Putamen (tissue), 1 donor: Measurements from ENCODE around the gene CMTM4.
A peak's percentile ranks its signal among the peaks of the same experiment; 100 is the strongest.

Source experiments
- DNase-seq: peaks from one replicate; pipeline ENCODE4 v3.0.0-alpha.2; 2016; ENCODE audit warnings: low spot score

CMTM4 gene

DNA sequence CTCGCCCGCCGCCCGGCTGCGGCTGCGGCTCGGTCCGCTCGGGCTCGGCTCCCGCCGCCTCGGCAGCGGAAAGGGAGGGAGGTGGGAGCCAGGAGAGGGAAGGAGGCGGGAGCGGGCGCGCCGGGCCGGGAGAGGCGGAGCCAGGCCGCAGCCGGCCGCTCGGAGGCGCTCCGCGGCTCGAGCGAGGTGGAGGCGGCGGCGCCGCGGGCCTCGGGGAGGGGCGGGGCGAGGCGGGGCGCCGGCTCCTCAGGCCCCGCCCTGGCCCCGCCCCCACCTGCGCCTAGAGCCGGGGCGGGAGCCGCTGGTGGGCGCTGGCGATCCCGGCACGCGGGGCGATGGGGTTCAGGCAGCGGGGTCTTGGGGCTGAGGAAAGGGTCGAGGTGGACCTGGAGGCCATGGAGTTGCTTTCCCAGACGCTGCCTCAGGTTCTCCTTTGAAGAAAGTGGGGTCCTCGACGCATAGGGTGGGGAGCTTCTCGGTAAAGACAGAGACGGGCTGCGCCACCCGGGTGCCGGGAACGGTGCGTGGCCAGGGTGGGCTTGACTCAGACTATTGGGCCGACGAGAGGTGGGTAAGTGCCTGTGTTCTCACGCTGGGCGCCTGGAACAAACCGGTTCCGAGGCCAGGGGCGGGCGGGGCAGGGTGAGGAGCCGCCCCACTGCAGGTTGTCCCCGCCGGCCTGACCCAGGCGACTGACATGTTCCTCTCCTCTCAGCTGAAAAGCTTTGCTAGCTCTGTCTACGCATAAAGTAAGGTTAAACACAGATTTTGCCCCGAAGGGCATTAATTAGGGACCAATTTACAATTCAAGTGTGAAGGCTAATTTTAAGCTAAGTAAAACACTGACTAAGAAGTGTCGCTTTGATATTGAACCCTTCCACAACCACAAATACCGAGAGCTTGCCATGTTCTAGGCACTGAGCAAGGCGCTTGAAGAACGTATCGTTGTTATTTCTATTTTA lies at the start of gene CMTM4:
TSS of gene CMTM4 (minus strand) at position 75 of the 962 bp plus-strand sequence. CDS start 218 bp downstream, outside the sequence.
- DNase-seq, result peak; percentile 92

DNA sequence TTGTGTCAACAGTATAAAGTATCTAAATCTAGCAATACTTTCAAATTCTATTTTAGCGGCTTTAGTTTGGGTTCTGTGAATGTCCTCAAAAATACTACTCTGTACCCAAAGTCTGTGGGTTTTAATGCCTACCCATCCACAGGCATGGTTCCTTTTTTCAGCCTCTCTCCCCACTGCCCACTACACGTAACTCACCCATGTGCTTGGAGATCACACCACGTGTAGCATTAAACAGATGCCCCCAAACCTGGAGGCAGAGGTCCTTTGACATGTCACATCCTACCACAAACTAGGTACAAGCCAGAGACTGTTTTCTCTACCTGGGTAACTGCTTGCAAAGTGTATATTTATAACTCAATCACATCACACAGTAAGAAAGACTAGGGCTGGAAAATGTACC lies 49.5 kb upstream of the CMTM4 start:
- no peak for DNase-seq

DNA sequence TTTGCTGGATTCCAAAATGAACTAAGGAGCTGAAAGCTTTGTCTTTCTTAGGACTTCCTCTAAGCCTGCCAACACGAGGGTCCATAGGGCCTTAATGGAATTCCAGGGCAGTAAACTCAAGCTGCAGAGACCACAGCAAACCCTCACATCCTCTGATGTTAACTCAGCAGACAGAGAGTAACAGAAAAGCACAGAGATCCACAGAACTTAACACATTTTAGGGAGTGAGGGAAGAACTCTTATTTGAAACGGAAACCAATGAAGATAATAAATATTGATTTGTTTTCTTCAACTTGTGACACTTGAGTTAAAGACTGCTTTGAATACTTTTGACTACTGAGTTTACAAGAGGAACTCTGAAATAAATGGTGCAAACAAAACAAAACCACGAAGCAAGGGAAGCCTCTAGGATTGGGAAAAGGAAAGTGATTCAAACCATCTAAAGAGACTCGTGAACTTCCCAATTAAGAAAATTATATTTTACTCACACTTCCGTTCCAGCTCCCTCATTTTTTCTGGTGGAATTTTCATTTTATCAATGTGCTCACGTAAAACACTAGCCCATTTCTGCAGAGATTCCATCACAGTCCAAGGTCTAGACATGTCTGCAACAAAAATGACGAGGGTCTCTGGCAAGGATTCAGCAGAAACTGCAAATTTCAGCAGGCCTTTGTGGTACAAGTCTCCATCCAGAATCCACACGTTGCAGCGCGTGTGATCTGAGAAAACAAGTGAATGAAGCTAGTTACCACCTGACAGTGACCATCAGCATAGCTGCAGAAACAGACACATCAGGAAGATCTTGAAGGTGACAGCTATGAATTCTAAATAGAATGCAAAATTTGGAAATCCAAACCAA lies 45.6 kb upstream of the CMTM4 start:
- no peak for DNase-seq

DNA sequence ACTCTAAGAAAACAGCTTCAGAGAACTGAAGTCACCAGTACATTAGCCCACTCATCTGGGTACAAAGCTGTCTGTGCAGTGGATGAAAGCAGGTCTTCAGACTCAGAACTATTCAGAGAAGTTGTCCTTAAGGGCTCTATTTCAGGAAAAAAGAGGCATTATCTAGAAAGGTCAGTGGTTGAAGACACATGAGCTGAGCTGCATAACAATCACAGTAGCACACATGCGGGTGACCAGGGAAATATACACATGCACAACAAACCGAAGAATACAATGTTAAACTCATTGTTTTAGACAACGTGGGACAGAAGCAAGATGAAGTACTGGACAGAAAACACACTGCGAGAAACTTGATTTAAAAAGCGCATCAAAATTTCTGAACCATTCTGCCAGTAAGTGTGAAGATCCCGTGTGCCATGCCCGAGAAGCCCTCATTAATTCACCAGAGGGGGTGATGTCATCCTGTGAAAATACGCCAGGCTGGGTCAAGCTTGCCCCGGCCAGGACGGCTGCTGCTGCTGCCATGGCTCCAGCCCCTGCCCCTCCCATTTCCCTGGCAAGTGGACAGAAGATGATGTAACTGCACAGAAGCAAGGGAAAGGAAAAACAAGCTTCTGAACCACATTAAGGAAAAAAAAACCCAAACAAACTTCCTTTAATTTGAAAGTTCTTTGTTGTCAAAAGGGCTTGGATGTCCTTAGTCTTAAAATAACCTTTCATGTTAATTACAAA lies 44.8 kb upstream of the CMTM4 start:
- peak; percentile 97 for DNase-seq

DNA sequence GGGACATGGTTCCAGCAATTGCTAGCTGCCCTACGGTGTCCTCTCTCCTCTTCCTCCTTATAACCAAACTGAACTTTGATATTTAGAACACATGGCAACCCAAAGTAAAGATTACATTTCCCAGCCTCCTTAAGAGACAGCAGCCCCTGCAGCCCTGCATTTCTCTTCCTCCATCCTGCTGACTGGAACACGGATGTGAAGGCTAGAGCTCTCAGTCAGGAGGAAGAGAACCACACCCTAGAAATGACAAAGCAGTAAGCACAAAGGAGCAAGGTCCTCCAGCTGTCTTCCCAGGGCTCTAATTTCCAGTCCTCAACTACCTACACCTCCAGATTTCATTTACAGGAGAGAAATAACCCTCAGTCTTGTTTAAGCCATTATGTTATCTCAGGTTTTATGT lies 44.0 kb upstream of the CMTM4 start:
- DNase-seq, result no peak

DNA sequence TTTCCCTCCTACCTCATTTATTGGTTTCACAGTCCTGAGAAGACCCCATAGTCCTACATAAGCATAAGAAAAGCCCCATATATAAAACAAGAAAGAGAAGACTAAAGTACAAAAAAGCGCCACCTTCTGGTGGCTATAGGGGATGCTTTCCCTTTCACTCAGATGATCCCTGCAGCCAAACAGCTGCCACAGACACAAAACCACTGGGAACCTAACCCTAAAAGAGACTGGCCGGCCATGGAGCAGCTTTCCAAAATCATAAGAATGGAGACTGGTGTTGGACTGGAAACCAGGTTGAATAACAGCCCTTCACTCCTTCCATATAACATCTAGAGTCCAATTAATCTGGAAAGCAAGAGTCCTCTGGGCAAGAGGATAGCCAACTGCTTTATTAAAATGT lies 43.5 kb upstream of the CMTM4 start:
- DNase-seq, result no peak

DNA sequence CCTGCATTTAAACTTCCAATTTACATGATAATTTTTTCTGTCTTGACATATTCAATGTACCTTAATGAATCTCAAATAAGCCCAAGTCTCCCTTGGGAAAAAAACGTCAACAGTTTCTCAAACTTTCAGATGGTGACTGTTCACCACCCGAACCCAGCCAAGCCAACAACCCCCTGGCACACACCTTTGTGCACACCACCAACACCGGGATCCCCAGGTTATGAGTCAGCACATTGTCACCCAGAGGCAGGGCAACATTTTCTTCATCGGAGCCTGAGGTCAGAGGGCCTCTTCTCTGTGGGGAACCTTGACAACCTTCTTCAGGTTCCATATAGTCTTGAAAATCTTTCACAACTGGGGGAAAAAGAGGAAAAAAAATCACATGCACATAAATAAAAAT lies 39.3 kb upstream of the CMTM4 start:
- DNase-seq, result no peak

DNA sequence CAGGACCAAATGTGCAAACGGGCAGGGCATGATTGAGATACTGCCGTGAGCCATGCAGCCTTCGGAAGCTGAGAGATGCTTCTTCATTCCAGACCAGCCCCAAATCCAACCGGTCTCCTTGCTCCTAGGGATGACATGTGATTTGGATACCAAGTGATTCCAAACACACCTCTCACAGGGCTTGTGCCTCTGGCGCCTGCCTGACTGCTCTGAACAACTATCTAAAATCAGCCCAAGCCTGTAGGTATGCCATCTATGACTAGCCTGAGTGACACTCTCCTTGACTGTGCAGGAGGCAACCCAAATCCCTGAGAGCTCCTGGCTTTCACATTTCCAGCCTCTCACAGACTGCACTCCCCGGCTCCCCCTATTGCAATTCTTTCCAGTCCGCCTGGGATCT lies 34.6 kb upstream of the CMTM4 start:
- no peak for DNase-seq

DNA sequence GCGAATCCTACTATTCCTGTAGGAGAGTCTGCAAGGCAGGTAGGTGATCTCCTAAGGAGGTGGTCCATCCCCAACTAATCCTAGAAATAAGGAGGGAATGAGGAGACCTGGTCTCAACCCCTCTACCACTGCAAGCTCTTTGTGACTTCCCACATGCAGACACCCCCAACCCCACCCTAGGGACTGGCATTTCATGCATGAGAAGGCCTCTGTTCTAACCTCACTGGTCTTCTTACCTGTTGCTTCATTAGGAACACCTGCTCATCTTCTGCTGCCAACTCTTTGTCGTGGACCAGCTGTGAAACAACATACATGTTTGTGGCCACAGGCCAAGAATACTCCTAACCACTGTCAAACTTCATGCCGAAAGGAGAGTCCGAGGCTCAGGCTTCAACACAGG lies 32.3 kb upstream of the CMTM4 start:
- DNase-seq, result no peak

DNA sequence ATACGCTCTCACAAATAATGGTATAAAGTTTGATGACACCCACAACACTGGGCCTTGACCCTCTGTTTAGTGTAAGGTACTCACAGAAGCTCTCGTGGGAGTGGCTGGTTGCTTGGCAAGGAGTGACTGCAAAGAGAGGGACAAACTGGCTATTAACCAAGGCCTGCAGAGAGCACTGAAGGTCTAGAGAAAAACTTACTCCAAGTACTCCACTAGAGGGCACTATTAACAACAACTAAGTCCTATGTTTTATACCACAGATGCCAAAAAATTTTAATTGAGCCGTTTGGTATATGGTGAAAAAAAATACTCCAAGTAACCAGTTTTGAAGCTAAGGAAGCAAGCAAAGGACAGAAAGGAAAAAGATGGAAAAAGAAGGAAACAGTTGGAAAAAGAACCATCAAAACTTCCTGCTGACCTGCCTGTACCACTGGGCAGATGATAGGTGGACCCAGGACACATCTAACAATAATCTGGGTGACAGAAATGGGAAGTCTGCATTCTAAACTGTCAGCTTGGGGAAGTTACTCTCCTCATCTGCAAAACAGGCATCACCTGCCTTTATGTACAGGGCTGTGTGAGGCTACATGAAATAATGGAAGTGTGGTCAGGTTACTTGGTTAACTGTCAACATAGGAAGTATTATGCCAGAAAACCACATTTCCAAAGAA lies 31.7 kb upstream of the CMTM4 start:
- no peak for DNase-seq

DNA sequence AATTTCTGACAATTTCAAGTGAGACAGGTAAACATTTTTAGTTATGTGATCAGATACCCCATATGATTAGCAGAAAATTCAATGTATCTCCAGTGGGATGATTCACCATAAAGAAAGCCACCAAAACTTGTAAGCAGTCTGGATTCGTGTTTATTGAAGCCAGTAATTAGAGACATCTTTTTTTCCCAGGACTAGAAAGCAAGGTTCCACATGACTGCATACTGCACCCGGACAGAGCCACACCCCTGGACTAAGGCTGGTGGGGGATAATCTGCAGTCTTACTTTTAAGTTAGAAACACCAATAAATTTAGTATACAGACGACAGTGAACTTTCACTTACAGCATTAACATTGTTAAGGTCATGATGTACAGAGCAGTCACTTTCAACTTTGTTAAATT lies 24.2 kb upstream of the CMTM4 start:
- DNase-seq, result no peak

DNA sequence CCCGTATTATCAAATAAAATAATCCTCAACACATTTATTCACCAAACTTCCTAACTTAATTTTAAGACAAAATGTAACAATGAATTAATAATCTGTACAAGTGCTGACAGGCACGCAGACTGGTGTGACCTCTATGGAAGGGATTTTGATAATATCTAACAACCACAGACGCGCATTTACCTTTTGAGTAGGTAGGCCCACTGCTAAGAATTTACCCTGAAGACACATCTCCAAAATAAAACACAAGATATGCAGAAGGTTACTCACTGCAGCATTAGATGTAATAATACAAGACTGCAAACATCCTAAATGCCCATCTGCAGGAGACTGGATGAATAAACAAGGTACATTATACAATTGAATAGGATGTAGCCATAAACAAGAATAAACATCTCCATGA lies 22.7 kb upstream of the CMTM4 start:
- no peak for DNase-seq

DNA sequence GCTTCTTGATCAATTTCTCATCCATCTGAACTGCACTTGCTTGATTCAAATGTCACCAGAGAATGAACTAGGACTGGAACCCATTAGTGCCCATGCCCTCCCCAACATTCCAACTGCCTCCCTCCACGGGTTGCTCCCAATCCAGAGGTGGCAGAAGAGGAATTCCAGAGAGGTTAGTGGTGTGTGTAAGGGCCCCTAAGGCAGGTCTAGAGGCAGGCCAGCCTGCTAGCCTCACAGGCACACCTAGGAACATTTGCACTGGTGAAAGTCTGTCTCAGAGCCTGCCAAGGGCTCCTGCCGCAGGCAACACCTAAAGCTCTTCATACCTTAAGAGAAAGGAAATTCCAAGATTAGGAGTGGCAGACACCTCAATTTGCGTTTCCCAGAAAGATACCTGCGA lies 21.2 kb upstream of the CMTM4 start:
- DNase-seq, result no peak

DNA sequence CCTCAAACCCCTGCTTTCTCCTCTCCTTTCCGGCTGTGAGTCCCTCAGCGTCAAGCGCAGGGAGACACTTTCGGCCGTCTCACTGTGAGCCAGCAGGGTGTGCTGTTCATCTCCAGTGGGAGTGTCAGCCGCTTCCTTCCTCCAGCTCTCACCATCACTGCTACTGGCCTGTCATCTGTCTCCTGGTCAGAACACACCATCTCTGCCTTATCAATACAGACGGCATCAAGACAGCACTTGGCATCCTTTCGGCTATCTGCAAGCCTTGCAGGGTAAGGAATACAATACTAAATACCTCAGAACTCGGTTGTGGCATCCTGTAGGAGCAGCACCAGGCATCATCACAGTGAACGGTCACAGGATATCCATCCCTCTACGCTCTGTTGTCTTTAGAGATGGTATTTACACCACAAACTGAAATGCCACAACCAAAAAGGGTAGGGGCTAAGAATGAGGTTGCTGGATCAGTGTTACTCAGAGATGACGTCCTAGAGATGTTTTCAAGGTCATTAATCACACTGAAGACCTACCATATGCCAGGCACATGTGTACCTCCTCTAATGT lies 20.7 kb upstream of the CMTM4 start:
- DNase-seq, result peak; percentile 36

DNA sequence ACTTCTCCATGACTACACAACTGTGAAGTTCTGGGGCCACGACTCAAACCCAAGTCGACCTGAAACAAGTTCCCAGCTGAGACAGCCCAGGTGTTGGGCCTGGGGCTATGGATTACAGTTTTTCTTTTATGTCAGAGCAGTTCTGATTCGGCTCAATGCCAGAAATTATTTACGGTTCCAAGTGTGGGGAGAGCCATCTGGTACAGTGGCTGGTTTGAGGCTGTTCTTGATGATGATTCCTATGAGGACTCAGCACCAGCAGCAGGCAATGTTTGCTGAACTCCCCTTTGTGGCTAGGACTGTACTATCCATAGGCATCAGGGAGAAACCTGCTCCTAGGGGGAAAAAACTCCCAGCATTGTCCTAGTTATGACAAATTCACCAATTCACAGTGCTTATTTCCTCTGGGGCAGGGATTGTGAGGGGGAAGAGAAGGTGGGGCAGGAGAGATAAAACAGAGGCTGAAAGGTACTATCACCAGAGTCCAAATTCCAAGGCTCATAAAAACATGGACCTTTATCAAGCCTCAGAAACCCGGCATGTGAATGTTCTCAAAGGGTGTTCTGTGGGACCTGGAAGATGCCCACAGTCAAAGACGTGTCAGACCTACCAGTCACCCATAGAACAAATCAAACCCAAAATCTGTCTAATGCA lies 18.2 kb upstream of the CMTM4 start:
- no peak for DNase-seq

DNA sequence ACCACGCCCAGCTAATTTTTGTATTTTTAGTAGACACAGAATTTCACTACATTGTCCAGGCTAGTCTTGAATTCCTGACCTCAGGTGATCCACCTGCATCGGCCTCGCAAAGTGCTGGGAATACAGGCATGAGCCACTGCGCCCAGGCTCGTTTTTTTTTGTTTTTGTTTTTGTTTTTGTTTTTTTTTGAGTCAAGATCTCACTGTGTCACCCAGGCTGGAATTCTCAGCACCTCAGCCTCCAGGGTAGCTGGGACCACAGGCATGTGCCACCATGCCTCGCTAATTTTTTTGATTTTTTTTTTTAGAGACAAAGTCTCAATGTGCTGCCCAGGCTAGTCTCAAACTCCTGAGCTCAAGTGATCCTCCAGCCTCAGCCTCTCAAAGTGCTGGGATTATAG lies 17.5 kb upstream of the CMTM4 start:
- DNase-seq, result no peak

DNA sequence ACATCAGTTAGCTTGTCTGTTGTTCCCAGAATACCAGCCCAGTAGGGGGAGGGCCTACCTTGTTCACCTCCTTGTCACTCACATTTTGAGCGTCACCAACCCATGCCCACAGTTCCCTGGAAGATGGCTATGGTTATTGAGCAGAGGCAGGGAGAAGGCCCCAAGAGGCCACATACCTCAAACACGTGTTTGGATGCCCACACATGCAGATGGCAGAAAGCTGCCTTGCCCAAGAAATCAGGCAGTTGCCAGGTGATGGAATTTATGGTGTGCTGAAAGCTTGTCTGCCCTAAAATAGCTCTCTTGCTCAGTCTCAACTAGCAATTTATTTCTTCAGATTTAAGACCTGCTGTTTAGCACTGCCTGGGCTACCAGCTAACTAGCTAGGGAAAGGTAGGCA lies 16.5 kb upstream of the CMTM4 start:
- no peak for DNase-seq

DNA sequence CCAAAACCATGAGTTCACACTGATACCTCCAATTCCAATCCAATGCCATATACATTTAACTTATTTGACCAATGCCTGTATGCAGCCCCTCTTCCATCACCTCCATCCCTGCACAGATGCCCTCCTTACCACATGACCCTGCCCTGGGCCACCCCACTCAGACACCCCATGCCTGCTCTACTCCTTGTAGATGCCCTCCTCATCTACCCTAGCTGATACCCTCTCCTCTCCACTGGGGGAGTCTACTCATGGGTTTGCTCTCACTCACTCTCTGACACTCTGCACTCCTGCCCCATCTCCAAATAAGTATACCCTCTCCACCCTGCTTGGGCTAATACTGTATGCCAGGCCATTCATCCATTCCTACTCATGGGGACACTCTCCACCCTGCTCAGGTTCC lies 16.0 kb upstream of the CMTM4 start:
- DNase-seq, result no peak

DNA sequence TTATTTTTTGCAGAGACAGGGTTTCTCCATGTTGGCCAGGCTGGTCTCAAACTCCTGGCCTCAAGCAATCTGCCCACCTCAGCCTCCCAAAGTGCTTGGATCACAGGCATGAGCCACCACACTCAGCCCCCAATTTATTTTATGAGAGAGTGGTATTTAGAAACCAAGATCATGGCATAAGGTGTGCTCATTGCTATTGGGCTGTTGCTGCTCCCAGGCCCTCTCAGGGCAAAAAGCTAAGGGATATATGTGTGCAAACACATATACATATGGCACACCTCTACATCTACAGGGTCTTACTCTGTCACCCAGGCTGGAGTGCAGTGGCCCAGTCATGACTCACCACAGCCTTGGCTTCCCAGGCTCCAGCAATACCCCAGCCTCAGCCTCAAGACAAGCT lies 15.0 kb upstream of the CMTM4 start:
- DNase-seq, result no peak

DNA sequence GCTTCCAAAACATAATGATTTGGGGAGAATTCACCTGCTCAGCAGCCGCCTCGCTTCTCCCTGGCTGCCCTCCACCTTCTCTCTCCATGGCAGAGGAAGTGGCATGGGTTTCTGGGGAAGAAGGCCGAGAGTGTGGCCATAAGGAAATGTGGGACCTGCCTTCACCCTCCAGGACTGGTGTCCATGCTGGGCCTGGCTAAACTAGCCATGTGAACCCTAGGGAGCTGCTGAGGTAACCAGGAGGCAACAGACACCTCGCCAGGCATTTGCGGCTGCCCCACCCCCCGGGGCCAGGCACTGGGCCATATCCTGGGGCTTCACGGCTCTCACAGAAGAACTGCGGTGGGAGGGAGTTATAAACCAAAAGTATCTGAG lies 9.9 kb upstream of the CMTM4 start:
- DNase-seq, result no peak
